Heart right ventricle (tissue), 16 donors: ENCODE measurements around the gene SERP1. TPM values are rescaled to one million over a fixed set of nuclear protein-coding genes. Genes with fewer than 3 reads are reported as not detected.

ENCODE experiments used
- ATAC-seq, 8 donors: fragments of 200-7000 bp; cut with Tn5 transposase; one replicate each; pipeline ENCODE4 v1.9.1; 2020; ENCODE audit warnings: mild to moderate bottlenecking in 8 of 8, moderate library complexity in 8 of 8, moderate number of reproducible peaks in 1 of 8
- DNase-seq, 2 donors: peaks; one replicate each; pipeline ENCODE4 v3.0.0-alpha.2; 2020
- H3K27ac ChIP-seq, 10 donors: fragments of 200-600 bp; sonication (generic) in 2 of 10; one replicate each; pipeline versions ENCODE4 v1.5.0 to v1.8.0; 2020 to 2022; ENCODE audit warnings: mild to moderate bottlenecking in 3 of 10
- H3K27me3 ChIP-seq, 7 donors: fragments of 200-600 bp; one replicate each; pipeline ENCODE4 v1.8.0; 2021 to 2022; ENCODE audit warnings: mild to moderate bottlenecking in 2 of 7
- H3K36me3 ChIP-seq, 9 donors: fragments of 200-600 bp; sonication (generic) in 1 of 9; one replicate each; pipeline versions ENCODE4 v1.5.0 to v1.8.0; 2020 to 2022; ENCODE audit warnings: mild to moderate bottlenecking in 2 of 9
- H3K4me1 ChIP-seq, 9 donors: fragments of 200-600 bp; sonication (generic) in 1 of 9; one replicate each; pipeline versions ENCODE4 v1.5.0 to v1.8.0; 2020 to 2022; ENCODE audit warnings: mild to moderate bottlenecking in 4 of 9
- H3K4me3 ChIP-seq, 10 donors: fragments of 200-600 bp; sonication (generic) in 2 of 10; one replicate each; pipeline versions ENCODE4 v1.5.0 to v1.8.0; 2020 to 2022; ENCODE audit warnings: mild to moderate bottlenecking in 7 of 10, moderate library complexity in 2 of 10
- H3K9me3 ChIP-seq, 11 donors: fragments of 200-600 bp in 10 of 11; sonication (generic) in 2 of 11; one replicate each; pipeline versions ENCODE4 v1.5.0 to v1.8.0; 2013 to 2022; ENCODE audit warnings: mild to moderate bottlenecking in 2 of 11, control low read depth in 1 of 11, moderate library complexity in 1 of 11
- CTCF ChIP-seq, 9 donors: fragments of 200-600 bp; sonication (generic) in 2 of 9; IDR thresholded peaks; one replicate each; pipeline versions ENCODE4 v1.5.0 to v1.8.0; 2021 to 2022; ENCODE audit warnings: antibody characterized with exemption in 9 of 9, mild to moderate bottlenecking in 5 of 9, moderate library complexity in 1 of 9
- WGBS, 2 donors: extraction: QIAGEN DNeasy Blood & Tissue Kit; methylation state at CpG; one replicate each; pipeline ENCODE4 v1.1.7; 2013; ENCODE audit warnings: inconsistent platforms in 1 of 2; 5-methylcytosine and 5-hydroxymethylcytosine counted together
- intact Hi-C, 10 donors: fragments of 100-400 bp; cut with DNase I; formaldehyde crosslinking; loops; one replicate each; pipeline versions ENCODE4 v1.11.1 to v1.14.2; 2022
- polyA plus RNA-seq, 2 donors: library from polyadenylated mRNA; stranded (reverse); fragments of 200-250 nt; gene quantifications; one replicate each; pipeline ENCODE4 v1.2.3, GENCODE V29; 2013
- total RNA-seq, 10 donors: library from RNA; stranded (reverse); fragmentation: NEBNext Ultra II Directional in 3 of 10; extraction: Animal tissue kit (Norgen Biotek cat#: 25700) in 3 of 10; gene quantifications; one replicate each; pipeline versions ENCODE4 v1.2.1 to v1.2.4, GENCODE V29; 2021 to 2023
- donor health status: Arrhythmogenic right ventricular cardiomyopathy.
- donor health status: ischemic (EF 13 %, LVEDD 7.1; RV severe dilation, severe dysfunction).
- donor health status: healthy with polysubstance abuse.
- donor health status: DM: no; HTN: yes; CAD: no.
- donor health status: DM: no; HTN: no; CAD: no.
- donor health status: ischemic (EF 25% LVEDD 6.9; RV normal size, moderate dysfunction).
- donor health status: ischemic (EF 25% LVEDD 5.7; RV mildly dilated, moderate dysfunction).
- donor health status: healthy.
- donor health status: DM: yes; HTN: yes; CAD: no.
- donor health status: Ischemic cardiomyopathy.
- donor health status: ischemic (EF 35%, LVEDD 5.7; RV mildly dilated, moderate dysfunction).
- donor health status: nonischemic (EF 11% LVEDD 7.7; RV severe dilation, severe dysfunction).
- donor health status: DM: yes; HTN: yes; CAD: no.
- donor health status: PGD.
- donor health status: ischemic (EF 29% LVEDD 5.4; RV normal size, mild dysfunction).
- donor health status: nonischemic (EF 23%, LVEDD 6.1; RV moderate dilation, normal function).

SERP1 gene
- total and polyA plus RNA-seq, 12 donors, result 17.5 to 79.0 (median 21.9) TPM

GRCh38 chr3:150540991-150541390 lies 5.3 kb downstream of the SERP1 start:
- ATAC-seq (no peak), DNase-seq (no peak)
- Histone ChIP-seq H3K4me3 (no peak overlapping the region), H3K36me3 (peaks cover 0 to 35% (median 10%) of the 10 kb centered on the region in 9 donors), H3K27ac (peak overlapping the region in 1 of 10 donors; percentile 62), H3K27me3 (no peaks in the 10 kb centered on the region), H3K9me3 (no peaks in the 10 kb centered on the region), H3K4me1 (peaks cover 0 to 47% (median 20%) of the 10 kb centered on the region in 9 donors)
- intact Hi-C loops, result loop anchor here in 1 of 10 donors (5.0 kb wide), 1 partner anchor 129 kb away; no protein-coding TSS in a partner anchor
- no peak for TF ChIP-seq CTCF (IDR thresholded peaks at IDR 0.05)
- WGBS, 2 donors, result 81 to 90% methylated on average over 3 of the region's 3 CpGs

GRCh38 chr3:150540297-150540696 lies 6.0 kb downstream of the SERP1 start:
- WGBS, 2 donors, result 84 to 85% methylated on average over 2 of the region's 2 CpGs
- no peak for DNase-seq
- Histone ChIP-seq H3K4me1 (peaks cover 0 to 47% (median 19%) of the 10 kb centered on the region in 9 donors), H3K27ac (peak overlapping the region in 1 of 10 donors; percentile 62), H3K4me3 (no peak overlapping the region), H3K36me3 (peaks cover 0 to 35% (median 10%) of the 10 kb centered on the region in 9 donors), H3K9me3 (no peaks in the 10 kb centered on the region), H3K27me3 (no peaks in the 10 kb centered on the region)
- no peak for TF ChIP-seq CTCF (IDR thresholded peaks at IDR 0.05)
- no peak for ATAC-seq
- intact Hi-C loops, result loop anchor here in 1 of 10 donors (5.0 kb wide), 1 partner anchor 128 kb away; no protein-coding TSS in a partner anchor

- ATAC-seq, result peak in 2 of 8 donors; percentile 34 to 55
- no peaks in the 10 kb centered on the region for H3K9me3 ChIP-seq
- 85 to 92% methylated on average over 10 of the region's 10 CpGs for WGBS, 2 donors
Observed at GRCh38 chr3:150538324-150539208, 7.7 kb downstream of the SERP1 start.

GRCh38 chr3:150535204-150535603 lies 11.1 kb downstream of the SERP1 start:
- TF ChIP-seq CTCF (IDR thresholded peaks at IDR 0.05), result no peak
- no peaks in the 10 kb centered on the region for H3K36me3 ChIP-seq
- 80 to 85% methylated on average over 4 of the region's 4 CpGs for WGBS, 2 donors

More at GRCh38 chr3:150538324-150539208, 7.7 kb downstream of the SERP1 start:
- no peak for TF ChIP-seq CTCF (IDR thresholded peaks at IDR 0.05)
- no peak for DNase-seq
- Histone ChIP-seq H3K4me3 (no peak overlapping the region), H3K27me3 (no peaks in the 10 kb centered on the region), H3K36me3 (peaks cover 0 to 25% (median 5%) of the 10 kb centered on the region in 9 donors), H3K4me1 (peaks cover 0 to 31% (median 2%) of the 10 kb centered on the region in 9 donors), H3K27ac (no peak overlapping the region)
- intact Hi-C loops, result no loop called here

More at GRCh38 chr3:150535204-150535603, 11.1 kb downstream of the SERP1 start:
- no peaks in the 10 kb centered on the region for H3K27me3 ChIP-seq
- H3K4me1 ChIP-seq, result no peaks in the 10 kb centered on the region
- no peak overlapping the region for H3K4me3 ChIP-seq
- no peak overlapping the region for H3K27ac ChIP-seq
- DNase-seq, result no peak
- no peak for ATAC-seq
- intact Hi-C loops, result no loop called here
- H3K9me3 ChIP-seq, result no peaks in the 10 kb centered on the region
